H4 (cell line): ENCODE results near the gene MRPS34. TPM values are rescaled to one million over a fixed set of nuclear protein-coding genes. Genes with fewer than 3 reads are reported as not detected.
A peak's percentile ranks its signal among the peaks of the same experiment; 100 is the strongest.

ENCODE experiments used
- DNase-seq: peaks from one replicate; pipeline ENCODE4 v3.0.0-alpha.2; 2015; ENCODE audit warnings: low spot score
- total RNA-seq: library from RNA; depleted of rRNA; stranded (reverse); fragments of >200 nt; shearing (Covaris generic); gene quantifications from 2 replicates; pipeline ENCODE4 v1.2.3, GENCODE V29; 2014

MRPS34 gene
- total RNA-seq, 1 experiment from 2014 or later = 114 TPM

DNA sequence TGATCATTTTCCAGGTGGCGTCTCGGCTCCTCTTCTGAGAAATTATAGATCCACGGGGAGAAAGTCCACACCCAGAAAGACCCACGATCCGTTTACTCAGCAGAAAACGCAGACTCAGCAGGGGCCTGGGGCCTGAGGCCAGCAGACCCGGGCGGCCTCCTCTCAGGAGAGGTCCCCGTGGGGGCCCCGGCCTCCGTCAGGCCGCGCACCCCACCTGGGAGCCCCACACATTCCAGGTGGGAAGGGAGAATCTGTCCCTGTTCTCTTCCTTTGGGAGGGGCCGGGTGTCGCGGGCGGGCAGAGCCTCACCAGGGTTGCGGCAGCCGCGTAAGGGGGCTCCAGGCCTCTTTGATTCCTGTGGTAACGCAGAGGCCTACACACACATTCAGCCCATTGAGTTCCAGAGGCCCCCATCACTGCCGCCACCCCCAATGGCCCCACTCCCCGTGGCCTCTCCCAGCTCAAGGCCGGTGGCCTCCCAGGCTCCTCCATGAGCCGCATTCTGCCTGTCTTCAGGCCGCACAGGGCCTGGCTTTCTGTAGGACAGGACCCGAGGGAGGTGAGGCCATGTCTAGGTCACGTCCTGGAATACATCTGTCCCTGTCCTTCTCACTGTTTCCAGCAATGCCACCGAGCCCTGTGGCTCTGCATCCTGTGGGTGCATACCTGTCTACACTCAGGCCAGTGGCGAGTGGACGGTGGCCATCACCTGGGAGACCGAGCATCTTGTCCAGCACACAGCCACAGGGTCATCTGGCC, 22.2 kb upstream of the MRPS34 start:
- DNase-seq = no peak

DNA sequence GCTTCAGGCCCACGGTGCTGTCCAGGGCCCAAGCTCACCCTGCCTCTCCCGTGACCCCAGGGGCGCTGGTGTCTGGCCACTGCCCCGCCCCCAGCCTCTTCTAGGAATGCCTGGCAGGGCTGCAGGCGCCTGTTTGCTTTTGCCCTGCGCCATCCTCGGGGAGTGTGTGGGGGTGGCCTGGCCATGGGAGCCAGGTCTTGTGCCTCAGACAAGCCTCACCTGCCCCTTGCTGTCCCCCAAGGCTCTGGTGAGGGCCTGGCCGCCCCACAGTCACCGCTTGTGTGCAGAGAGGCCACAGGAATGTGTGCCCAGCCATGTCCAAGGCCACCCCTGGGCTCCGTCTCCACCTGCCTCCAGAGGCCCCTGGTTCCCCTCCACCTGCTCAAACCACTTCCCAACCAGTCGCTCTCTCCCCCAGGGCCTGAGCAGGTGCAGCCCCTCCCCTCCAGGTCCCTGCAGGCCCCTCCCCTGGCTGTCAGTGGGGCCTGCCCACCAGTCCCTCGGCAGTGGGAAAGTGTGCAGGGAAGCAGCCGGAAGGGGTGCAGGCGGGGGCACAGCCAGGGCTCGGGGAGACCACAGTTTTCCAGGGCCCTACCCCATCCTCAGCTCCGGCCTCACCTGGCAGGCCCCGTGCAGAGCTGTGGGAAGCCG, 21.4 kb upstream of the MRPS34 start:
- no peak for DNase-seq

DNA sequence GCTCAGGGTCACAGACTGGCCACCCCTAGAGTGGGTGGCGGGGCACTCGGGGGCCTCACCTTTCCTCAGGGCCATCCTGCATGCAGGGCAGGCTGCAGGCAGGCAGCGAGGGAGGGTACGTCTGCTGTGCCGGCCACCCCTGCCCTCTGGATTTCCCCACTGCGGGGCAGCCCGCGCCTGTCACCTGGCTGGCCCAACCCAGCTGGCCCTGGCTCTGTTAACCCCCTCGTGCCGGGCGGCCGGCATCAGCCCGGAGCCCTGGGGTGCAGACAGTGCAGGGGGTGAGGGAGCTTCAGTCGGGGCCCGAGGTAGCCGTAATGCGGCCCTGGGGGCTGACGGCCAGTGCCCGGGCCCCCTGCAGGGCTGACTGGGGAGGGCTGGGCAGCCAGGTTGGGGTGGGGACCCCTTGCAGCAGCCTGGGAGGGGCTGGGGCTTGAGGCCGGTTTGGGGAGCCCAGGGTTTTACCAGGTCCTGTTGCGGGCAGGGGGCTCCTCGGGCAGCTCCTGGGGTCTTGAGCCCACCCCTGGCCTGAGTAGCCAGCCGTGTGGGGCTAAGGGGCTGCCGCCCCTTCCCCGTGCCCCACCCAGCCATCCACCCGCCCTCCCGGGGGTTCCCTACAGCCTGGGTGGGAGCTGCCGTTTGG, 20.8 kb upstream of the MRPS34 start, which contains the start of gene IGFALS:
IGFALS (minus strand) TSS at position 128 of the 643 bp plus-strand sequence; CDS start at position 75, 53 bp downstream.
- no peak for DNase-seq

DNA sequence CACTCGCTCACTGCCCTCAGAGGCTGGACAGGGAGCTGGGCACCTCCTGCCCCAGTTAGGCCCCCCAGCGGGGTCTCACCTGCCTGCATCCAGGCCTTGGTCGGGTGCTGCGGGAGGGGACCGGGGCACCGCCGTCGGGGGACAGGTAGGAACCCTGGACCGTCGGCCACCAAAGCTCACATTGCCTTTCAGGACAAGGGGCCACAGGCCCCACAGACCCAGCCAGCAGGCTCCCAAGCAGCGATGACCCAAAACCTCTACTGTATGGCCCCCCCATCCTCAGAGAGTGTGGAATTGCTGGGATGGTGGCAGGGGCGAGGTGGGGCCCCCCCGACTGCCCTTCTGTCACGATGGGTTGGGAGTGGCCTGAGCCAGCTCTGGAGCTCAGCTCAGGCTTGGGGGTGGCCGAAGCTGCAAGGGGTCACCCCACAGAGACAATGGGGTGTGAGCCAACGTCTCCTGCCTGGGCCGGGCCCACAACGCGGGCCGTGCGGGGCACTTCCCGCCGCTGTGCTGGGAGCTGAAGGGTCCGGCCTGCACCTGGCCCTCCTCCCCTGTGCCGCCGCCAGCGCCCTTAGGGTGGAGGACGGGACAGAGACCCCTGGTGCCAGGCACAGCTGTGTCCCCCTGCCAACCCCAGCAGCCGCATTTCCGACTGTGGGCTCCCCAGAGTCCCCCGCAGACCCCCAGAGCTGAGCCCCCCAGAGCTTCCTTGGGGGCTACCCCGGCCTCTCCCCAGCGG, 20.1 kb upstream of the MRPS34 start:
- no peak for DNase-seq

- DNase-seq = no peak
These were observed 19.2 kb upstream of the MRPS34 start for GRCh38 chr16:1791943-1792812.

DNA sequence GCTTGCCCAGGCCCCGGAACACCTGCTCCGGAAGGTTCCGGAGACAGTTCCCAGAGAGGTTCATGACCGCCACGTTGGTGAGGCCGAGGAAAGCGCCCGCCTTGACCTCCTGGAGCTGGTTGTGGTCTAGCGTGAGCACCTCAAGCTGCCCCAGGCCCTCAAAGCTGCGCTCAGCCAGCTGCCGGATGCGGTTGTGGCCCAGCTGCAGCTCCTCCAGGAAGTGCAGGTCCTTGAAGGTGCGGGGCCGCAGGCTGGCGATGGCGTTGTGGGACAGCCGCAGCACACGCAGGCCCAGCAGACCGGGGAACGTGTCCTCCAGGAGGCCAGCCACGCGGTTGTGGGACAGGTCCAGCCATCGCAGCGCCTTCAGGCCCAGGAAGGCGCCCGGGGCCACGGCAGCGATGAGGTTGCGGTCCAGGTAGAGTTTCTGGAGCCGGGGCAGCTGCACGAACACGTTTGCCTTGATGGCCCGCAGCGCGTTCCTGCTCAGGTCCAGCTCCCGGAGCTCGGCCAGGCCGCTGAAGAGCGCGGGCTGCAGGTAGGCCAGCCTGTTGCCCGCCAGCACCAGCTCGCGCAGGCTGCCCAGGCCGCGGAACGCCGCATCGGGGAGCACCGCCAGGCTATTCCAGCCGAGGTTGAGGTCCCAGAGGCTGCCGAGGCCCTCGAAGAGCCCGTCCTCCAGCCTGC, 18.5 kb upstream of the MRPS34 start:
- no peak for DNase-seq

DNA sequence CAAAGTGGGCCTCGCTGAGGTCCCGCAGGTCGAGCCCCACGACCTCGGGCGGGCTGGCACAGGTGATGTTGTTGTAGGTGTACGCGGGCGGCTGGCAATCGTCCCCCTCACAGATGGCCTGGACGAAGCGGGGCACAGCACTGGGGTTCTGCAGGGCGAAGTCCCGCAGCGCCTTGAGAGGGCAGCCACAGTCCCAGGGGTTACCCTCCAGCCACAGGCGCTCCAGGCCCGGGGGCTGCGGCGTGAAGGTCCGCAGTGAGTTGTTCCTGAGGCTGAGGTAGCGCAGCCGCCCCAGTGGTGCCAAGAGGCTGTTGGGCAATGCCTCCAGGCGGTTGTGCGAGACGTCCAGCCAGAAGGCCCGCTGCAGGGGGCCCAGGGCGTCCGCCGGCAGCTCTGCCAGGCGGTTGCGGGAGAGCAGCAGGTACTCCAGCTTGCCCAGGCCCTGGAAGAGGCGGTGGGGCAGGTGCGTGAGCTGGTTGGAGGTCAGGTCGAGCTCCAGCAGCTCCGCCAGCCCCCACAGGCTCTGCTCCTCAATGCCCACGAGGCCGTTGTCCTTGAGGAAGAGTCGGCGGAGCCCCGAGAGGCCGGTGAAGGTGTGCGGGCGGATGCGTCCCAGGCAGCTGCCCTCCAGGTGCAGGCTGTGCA, 17.8 kb upstream of the MRPS34 start:
- no peak for DNase-seq

- no peak for DNase-seq
These were observed 17.3 kb upstream of the MRPS34 start for GRCh38 chr16:1790261-1790610.

DNA sequence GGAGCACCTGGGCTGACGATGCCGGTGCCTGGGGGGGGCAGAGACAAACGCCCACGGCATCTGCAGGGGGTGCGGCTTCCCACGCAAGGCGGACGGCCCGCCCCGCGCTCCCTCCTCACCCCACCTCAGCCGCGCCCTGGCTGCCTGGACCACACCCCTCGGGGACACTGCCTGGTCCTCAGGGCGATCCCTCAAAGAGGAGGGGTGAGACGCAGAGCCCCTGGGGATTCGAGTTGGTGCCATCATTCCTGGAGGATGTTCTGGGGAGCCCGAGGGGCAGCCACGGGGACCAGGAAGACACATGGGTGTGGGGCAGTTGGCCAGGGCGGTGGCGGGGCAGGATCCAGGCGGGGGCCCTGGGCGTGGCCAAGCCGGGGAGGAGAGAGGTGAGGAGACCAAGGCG, 16.7 kb upstream of the MRPS34 start:
- no peak for DNase-seq

- DNase-seq = no peak
These were observed 15.8 kb upstream of the MRPS34 start for GRCh38 chr16:1788708-1789100.

DNA sequence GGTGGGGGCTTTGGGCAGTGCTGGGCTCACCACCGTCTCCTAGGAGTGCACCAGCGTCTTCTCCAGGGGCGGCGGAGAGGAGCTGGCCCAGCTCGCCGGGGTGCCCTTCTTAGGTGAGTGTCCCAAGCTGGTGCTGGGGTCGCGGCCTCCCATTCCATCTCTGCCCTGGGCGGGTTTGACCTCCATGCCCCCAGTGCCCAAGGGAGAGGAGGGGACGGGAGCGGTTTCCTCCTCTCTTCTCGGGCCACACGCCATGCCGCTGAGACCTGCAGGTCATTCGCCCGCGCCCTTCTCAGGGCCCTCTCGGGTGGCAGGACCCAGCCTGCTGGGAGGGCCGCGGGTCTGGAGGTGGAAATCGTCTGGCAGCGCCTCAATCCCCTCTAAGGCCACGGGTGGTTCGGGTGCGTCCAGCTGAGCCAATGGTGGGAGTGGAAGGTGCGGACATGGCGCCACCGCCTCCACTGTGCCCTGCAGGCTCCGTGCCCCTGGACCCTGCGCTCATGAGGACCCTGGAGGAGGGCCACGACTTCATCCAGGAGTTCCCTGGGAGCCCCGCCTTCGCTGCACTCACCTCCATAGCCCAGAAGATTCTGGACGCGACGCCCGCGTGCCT, 15.3 kb upstream of the MRPS34 start:
- no peak for DNase-seq

DNA sequence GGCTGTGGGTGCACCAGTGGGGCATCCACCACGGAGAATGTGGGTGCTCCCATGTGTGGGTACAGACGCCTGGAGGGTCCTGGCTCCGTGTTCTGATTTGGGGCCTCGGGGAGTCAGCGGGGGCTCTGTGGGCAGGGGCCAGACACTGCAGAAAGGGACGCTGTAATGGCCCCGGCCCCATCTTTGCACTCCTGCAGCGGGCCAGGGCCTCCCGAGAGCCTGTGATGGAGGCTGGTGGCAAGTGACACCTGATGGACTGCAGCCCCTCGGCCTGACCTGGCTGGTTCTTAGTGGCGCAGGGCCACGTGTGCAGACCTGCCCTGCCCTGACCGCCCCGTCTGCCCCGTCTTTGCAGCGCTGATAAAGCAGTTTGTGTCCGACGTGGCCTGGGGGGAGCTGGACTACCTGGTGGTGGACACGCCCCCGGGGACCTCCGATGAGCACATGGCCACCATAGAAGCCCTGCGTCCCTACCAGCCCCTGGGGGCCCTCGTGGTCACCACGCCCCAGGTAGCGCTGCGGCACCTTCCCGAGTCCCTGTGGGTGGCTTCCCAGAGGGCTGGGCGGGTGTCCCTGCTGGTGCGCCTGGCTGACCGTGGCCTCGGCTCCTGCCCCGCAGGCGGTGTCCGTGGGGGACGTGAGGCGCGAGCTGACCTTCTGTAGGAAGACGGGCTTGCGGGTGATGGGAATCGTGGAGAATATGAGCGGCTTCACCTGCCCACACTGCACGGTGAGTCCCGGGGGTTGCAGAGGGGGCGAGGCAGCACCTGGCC, 14.6 kb upstream of the MRPS34 start:
- DNase-seq = no peak

DNA sequence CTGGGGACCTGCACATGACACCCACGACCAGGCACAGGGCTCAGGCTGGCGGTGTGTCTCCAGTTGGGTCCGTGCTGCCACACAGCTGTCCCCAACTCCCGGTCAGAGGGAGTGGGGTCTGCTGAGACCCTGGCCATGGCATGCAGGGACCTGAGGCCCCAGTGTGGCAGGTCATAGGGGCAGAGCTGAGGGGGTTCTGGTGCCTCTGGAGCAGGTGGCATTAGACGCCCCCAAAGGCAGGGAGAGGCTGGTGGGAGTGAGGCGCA, 14.1 kb upstream of the MRPS34 start:
- no peak for DNase-seq

- DNase-seq = no peak
These were observed 13.5 kb upstream of the MRPS34 start for GRCh38 chr16:1786242-1787055.

DNA sequence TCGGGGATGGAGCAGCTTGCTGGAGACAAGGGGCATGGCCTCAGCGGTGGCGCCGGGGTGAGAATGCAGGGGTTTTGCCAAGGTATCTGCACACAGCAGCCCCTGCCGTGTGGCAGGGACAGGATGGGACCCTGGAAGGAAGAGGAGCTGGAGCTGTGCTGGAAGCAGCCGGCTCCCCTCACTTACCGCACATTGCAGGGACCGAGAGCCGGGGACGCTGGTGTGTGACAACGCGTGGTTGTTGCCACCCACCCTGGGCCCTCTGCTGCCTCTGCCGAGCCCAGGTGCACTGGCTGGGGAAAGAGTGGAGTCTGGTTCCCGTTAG, 12.9 kb upstream of the MRPS34 start:
- DNase-seq = no peak

DNA sequence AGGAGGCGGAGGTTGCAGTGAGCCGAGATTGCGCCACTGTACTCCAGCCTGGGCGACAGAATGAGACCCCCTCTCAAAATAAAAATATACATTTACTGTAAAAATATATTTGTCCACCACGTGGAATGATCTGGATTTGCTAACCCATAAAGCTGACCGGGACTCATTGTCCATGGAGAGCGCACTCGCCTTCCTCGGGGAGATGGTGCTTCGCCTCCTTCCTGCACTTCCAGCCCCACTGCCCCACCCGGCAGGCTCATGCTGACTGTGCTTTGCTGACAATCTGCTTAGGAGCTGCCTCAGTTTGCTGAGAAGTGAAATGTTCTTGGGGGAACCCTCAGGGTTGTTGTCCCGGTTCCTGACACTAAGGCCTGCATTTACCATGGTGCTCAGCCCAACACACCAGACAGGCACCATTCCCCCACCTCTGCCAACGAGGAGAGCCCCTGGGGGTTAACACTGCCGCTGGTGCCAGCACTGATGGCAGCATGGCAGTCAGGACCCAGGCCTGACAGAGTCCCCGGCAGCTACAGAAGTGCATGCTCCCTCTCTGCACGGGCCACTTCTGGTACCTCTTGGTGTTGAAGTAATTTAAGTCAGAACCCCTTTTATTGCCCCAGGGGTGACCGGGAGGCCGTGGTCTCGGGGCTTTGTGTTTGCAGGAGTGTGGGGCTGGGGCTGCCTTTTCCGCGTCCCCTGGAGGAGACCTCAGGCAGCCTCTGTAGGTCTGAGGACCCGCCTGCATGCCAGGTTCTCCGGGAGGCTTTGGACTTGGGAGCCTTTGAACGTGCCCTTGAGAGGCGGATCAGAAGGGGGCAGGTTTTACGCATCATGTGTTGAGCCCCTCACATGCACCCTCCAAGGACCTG, 12.3 kb upstream of the MRPS34 start:
- DNase-seq = no peak

GRCh38 chr16:1782408-1783264, 9.7 kb upstream of the MRPS34 start, which contains the start of the genes NUBP2 and SPSB3:
NUBP2 (plus strand) TSS chr16:1782960; CDS start chr16:1783021, 61 bp downstream.
SPSB3 (minus strand) TSS chr16:1782571; CDS start chr16:1781483, 1,088 bp downstream.
- DNase-seq = peak; percentile 100
